SK-N-SH treated with all-trans-retinoic acid at 6 μM for 48 hours (cell line): ENCODE data around the gene QRICH1.

Experiments used
- CSDC2 ChIP-seq: fragments of 250-450 bp; sonication (Bioruptor Pico); IDR thresholded peaks from 2 replicates; pipeline ENCODE4 v1.5.0; 2020; ENCODE audit warnings: mild to moderate bottlenecking, moderate library complexity
- PATZ1 ChIP-seq: fragments of 250-450 bp; sonication (Bioruptor Pico); IDR thresholded peaks from 2 replicates; pipeline ENCODE4 v1.8.0; 2020; ENCODE audit warnings: mild to moderate bottlenecking, moderate library complexity, borderline replicate concordance
- RARB ChIP-seq: fragments of 250-450 bp; sonication (Bioruptor Pico); IDR thresholded peaks from 2 replicates; pipeline ENCODE4 v1.8.0; 2021; ENCODE audit warnings: mild to moderate bottlenecking, moderate library complexity
- TCF4 ChIP-seq: fragments of 250-450 bp; sonication (Bioruptor Pico); IDR thresholded peaks from 2 replicates; pipeline ENCODE4 v1.8.0; 2021; ENCODE audit warnings: mild to moderate bottlenecking, moderate library complexity, borderline replicate concordance
- TOX ChIP-seq: fragments of 250-450 bp; sonication (Bioruptor Pico); IDR thresholded peaks from 2 replicates; pipeline ENCODE4 v1.8.0; 2021; ENCODE audit warnings: mild to moderate bottlenecking, moderate library complexity, borderline replicate concordance
- ZFP3 ChIP-seq: fragments of 250-450 bp; sonication (Bioruptor Pico); IDR thresholded peaks from 2 replicates; pipeline ENCODE4 v1.5.0; 2020; ENCODE audit warnings: mild to moderate bottlenecking, moderate library complexity
- ZNF565 ChIP-seq: fragments of 450-650 bp; formaldehyde crosslinking; conservative IDR thresholded peaks from 2 replicates; pipeline ENCODE4 v1.5.0; 2020; ENCODE audit warnings: low read depth, mild to moderate bottlenecking, moderate library complexity

GRCh38 chr3:48984663-48985062 lies 109.2 kb downstream of the QRICH1 start:
- TF ChIP-seq TCF4, result no peak
- no peak for TF ChIP-seq TOX (CRISPR knock-in tag)
- no peak for TF ChIP-seq RARB (CRISPR knock-in tag)
- no peak for TF ChIP-seq PATZ1
- no peak for TF ChIP-seq CSDC2 (CRISPR knock-in tag)
- TF ChIP-seq ZNF565 (CRISPR knock-in tag), result no peak
- no peak for TF ChIP-seq ZFP3 (CRISPR knock-in tag)
